IMR-90 (cell line): ENCODE measurements around the gene CLDN9. TPM values are rescaled to one million over a fixed set of nuclear protein-coding genes. Genes with fewer than 3 reads are reported as not detected.
"Not testable (repeated sequence)": the region's sequence is repeated elsewhere in the genome, so short reads cannot be mapped to it uniquely, and the experiment has no call there.

Source experiments
- ATAC-seq: fragments of 200-7000 bp; cut with Tn5 transposase; 2 replicates; pipeline ENCODE4 v1.9.1; 2020; ENCODE audit warnings: low read depth, mild to moderate bottlenecking, moderate library complexity
- BruUV-seq: library from RNA; stranded (reverse); fragments of 400-500 nt; replicated peaks from 2 replicates; lab custom pipeline; 2021; lab: Mats Ljungman, UMichigan
- CTCF ChIA-PET: fragments of 300-600 bp; formaldehyde crosslinking; extraction: SDS; loops from one replicate; lab custom pipeline; 2021; ENCODE audit warnings: antibody characterized with exemption; lab: Yijun Ruan, JAX
- POLR2A ChIA-PET: fragments of 300-600 bp; sonication (Branson Sonifier 250); formaldehyde crosslinking; loops from one replicate; lab custom pipeline; 2022; ENCODE audit warnings: antibody characterized with exemption; ENCODE audit not compliant: unreplicated experiment; lab: Charles Lee
- DNase-seq: peaks from one replicate; pipeline ENCODE4 v3.0.0; 2013
- H2AFZ ChIP-seq: replicated peaks from 2 replicates; pipeline ENCODE3; 2013; ENCODE audit warnings: low read length, mild to moderate bottlenecking; ENCODE audit not compliant: poor library complexity
- H2AK5ac ChIP-seq: 2 replicates; pipeline ENCODE4 v1.6.1; 2013; ENCODE audit warnings: low read depth, low read length, inconsistent platforms
- H2AK9ac ChIP-seq: replicated peaks from 2 replicates; pipeline ENCODE3; 2013; ENCODE audit warnings: mild to moderate bottlenecking, low read depth, low read length, moderate library complexity; ENCODE audit not compliant: poor library complexity
- H2BK120ac ChIP-seq: 2 replicates; pipeline ENCODE4 v1.6.1; 2013; ENCODE audit warnings: low read depth, low read length, inconsistent platforms
- H2BK15ac ChIP-seq: 3 replicates; pipeline ENCODE4 v1.6.1; 2013; ENCODE audit warnings: low read depth, low read length, inconsistent platforms
- H2BK20ac ChIP-seq: 2 replicates; pipeline ENCODE4 v1.6.1; 2013; ENCODE audit warnings: low read depth, mild to moderate bottlenecking, inconsistent platforms, low read length, moderate library complexity
- H2BK5ac ChIP-seq: 2 replicates; pipeline ENCODE4 v1.6.1; 2013; ENCODE audit warnings: mild to moderate bottlenecking, low read depth, low read length, inconsistent platforms; ENCODE audit not compliant: poor library complexity, severe bottlenecking
- H3K14ac ChIP-seq: replicated peaks from 2 replicates; pipeline ENCODE4 v1.6.1; 2013; ENCODE audit warnings: low read depth, low read length, inconsistent platforms
- H3K18ac ChIP-seq: 2 replicates; pipeline ENCODE4 v1.6.1; 2013; ENCODE audit warnings: low read depth, low read length, control low read depth
- H3K23ac ChIP-seq: 2 replicates; pipeline ENCODE4 v1.6.1; 2013; ENCODE audit warnings: low read depth, low read length, inconsistent platforms
- H3K27ac ChIP-seq: 2 replicates; pipeline ENCODE4 v1.5.1; 2013; ENCODE audit warnings: mild to moderate bottlenecking, control low read depth, low read length; ENCODE audit not compliant: insufficient read depth
- H3K27me3 ChIP-seq: 2 replicates; pipeline ENCODE4 v1.6.1; 2013; ENCODE audit warnings: low read length; ENCODE audit not compliant: control insufficient read depth, insufficient read depth
- H3K36me3 ChIP-seq: 2 replicates; pipeline ENCODE4 v1.6.1; 2013; ENCODE audit warnings: low read length, mixed read lengths; ENCODE audit not compliant: control insufficient read depth, insufficient read depth
- H3K4ac ChIP-seq: 2 replicates; pipeline ENCODE4 v1.6.1; 2013; ENCODE audit warnings: low read depth, low read length, inconsistent platforms
- H3K4me1 ChIP-seq: 2 replicates; pipeline ENCODE4 v1.6.1; 2013; ENCODE audit warnings: low read length, mixed read lengths; ENCODE audit not compliant: control insufficient read depth, insufficient read depth
- H3K4me2 ChIP-seq: 2 replicates; pipeline ENCODE4 v1.6.1; 2013; ENCODE audit warnings: low read depth, mild to moderate bottlenecking, control low read depth, low read length, moderate library complexity
- H3K4me3 ChIP-seq: 2 replicates; pipeline ENCODE4 v1.5.1; 2013; ENCODE audit warnings: low read depth, mild to moderate bottlenecking, control low read depth, low read length, moderate library complexity; ENCODE audit not compliant: insufficient read depth
- H3K56ac ChIP-seq: 2 replicates; pipeline ENCODE4 v1.6.1; 2013; ENCODE audit warnings: low read length, inconsistent platforms; ENCODE audit not compliant: insufficient read depth; ENCODE audit errors: extremely low read depth
- H3K79me1 ChIP-seq, 2 experiments: 2 replicates each; pipeline ENCODE4 v1.6.1; 2013; ENCODE audit warnings: low read length in 2 of 2, inconsistent platforms in 1 of 2, low read depth in 1 of 2
- H3K9ac ChIP-seq: 2 replicates; pipeline ENCODE4 v1.6.1; 2013; ENCODE audit warnings: low read depth, low read length, control low read depth
- H3K9me1 ChIP-seq: 2 replicates; pipeline ENCODE4 v1.6.1; 2013; ENCODE audit warnings: low read length, inconsistent platforms; ENCODE audit not compliant: insufficient read depth
- H3K9me3 ChIP-seq: 2 replicates; pipeline ENCODE4 v1.6.1; 2013; ENCODE audit warnings: low read length; ENCODE audit not compliant: control insufficient read depth, insufficient read depth
- H4K20me1 ChIP-seq: 2 replicates; pipeline ENCODE4 v1.6.1; 2013; ENCODE audit warnings: low read length, inconsistent platforms; ENCODE audit not compliant: insufficient read depth
- H4K5ac ChIP-seq: 2 replicates; pipeline ENCODE4 v1.6.1; 2013; ENCODE audit warnings: mild to moderate bottlenecking, low read depth, low read length, control low read depth
- H4K8ac ChIP-seq, 2 experiments: 2 replicates each; pipeline ENCODE4 v1.6.1; 2013; ENCODE audit warnings: low read depth in 2 of 2, low read length in 2 of 2, control low read depth in 1 of 2, inconsistent platforms in 1 of 2
- H4K91ac ChIP-seq: 2 replicates; pipeline ENCODE4 v1.6.1; 2013; ENCODE audit warnings: low read depth, low read length, inconsistent platforms; ENCODE audit not compliant: insufficient read depth
- BHLHE40 ChIP-seq: fragments of 150-350 bp; IDR thresholded peaks from 2 replicates; pipeline ENCODE4 v1.6.1; 2016; ENCODE audit warnings: mild to moderate bottlenecking, low read depth, low read length
- CHD1 ChIP-seq: IDR thresholded peaks from 2 replicates; pipeline ENCODE4 v1.6.1; 2012; ENCODE audit warnings: low read depth, low read length, improper control_type of control experiment
- CTCF ChIP-seq: conservative IDR thresholded peaks from 2 replicates; pipeline ENCODE4 v1.5.1; 2012; ENCODE audit warnings: mild to moderate bottlenecking, low read depth, low read length, improper control_type of control experiment
- ELK1 ChIP-seq: fragments of 150-350 bp; IDR thresholded peaks from 2 replicates; pipeline ENCODE4 v1.6.1; 2016; ENCODE audit warnings: low read depth, mild to moderate bottlenecking, low read length, moderate library complexity, borderline replicate concordance
- WGBS, 2 experiments: methylation state at CpG; one replicate each; pipeline versions ENCODE4 v1.1.5 to v1.1.7; 2013; ENCODE audit warnings: missing lambda C conversion rate in 2 of 2; ENCODE audit not compliant: insufficient read length in 1 of 2; ENCODE audit errors: extremely low coverage in 2 of 2; 5-methylcytosine and 5-hydroxymethylcytosine counted together
- dilution Hi-C: fragments of 300-500 bp; cut with HindIII; formaldehyde crosslinking; loops from one replicate; pipeline ENCODE4 v1.14.3; 2018; ENCODE audit warnings: low sequenced_read_pairs; ENCODE audit not compliant: unreplicated experiment
- in situ Hi-C: fragments of 300-500 bp; cut with MboI; formaldehyde crosslinking; loops from 3 replicates; pipeline ENCODE4 v1.14.3; 2019; ENCODE audit warnings: low sequenced_read_pairs, inconsistent platforms, mixed read lengths
- intact Hi-C: fragments of 100-400 bp; cut with micrococcal nuclease; formaldehyde crosslinking; loops from 2 replicates; pipeline ENCODE4 v1.10.0; 2022
- polyA plus RNA-seq, 3 experiments: library from polyadenylated mRNA; depleted of rRNA; stranded (reverse); fragments of >200 nt; gene quantifications; 2 replicates each; pipeline ENCODE4 v1.2.3, GENCODE V29; 2012; ENCODE audit warnings: low replicate concordance in 1 of 3
- total RNA-seq: library from RNA; depleted of rRNA; stranded (reverse); fragments of >200 nt; gene quantifications from 2 replicates; pipeline ENCODE4 v1.2.3, GENCODE V29; 2012

The CLDN9 gene
- total and polyA plus RNA-seq, 2 of the 4 experiments (the other 2 are of a cell fraction), result 0.05 TPM; not detected in 1

GRCh38 chr16:3051494-3051893 lies 38.8 kb downstream of the CLDN9 start:
- WGBS, 2 experiments, result 59% methylated on average over 2 of the region's 9 CpGs; no CpG with 5 or more reads in 1 of the 2 experiments
- H4K8ac ChIP-seq, result no peak overlapping the region
- no peak overlapping the region for H3K4ac ChIP-seq
- H3K4me1 ChIP-seq, result no peaks in the 10 kb centered on the region; the same call in 1 of the 2 replicates
- H2BK20ac ChIP-seq, result no peak overlapping the region
- H3K36me3 ChIP-seq, result no peaks in the 10 kb centered on the region
- H2AFZ ChIP-seq, result no peak overlapping the region
- no peak overlapping the region for H3K14ac ChIP-seq
- no peaks in the 10 kb centered on the region for H3K9me3 ChIP-seq
- no peak overlapping the region for H3K4me3 ChIP-seq
- BruUV-seq, result no TSS peak
- H4K91ac ChIP-seq, result no peak overlapping the region
- no peak overlapping the region for H3K27ac ChIP-seq
- H3K18ac ChIP-seq, result no peak overlapping the region
- no peak for DNase-seq
- no peak overlapping the region for H2AK5ac ChIP-seq
- in situ Hi-C loops, result no loop called here
- dilution Hi-C loops, result no loop called here
- peaks cover 3% of the 10 kb centered on the region; the same call in 1 of the 2 replicates for H3K9me1 ChIP-seq
- H3K27me3 ChIP-seq, result peaks cover 39% of the 10 kb centered on the region
- H3K56ac ChIP-seq, result no peak overlapping the region
- H4K5ac ChIP-seq, result no peak overlapping the region
- no peak for TF ChIP-seq BHLHE40
- no peak for TF ChIP-seq CTCF
- no peak for TF ChIP-seq CHD1
- no peak for TF ChIP-seq ELK1
- H2BK15ac ChIP-seq, result no peak overlapping the region
- no peak overlapping the region for H3K9ac ChIP-seq
- H2AK9ac ChIP-seq, result no peak overlapping the region
- no peaks in the 10 kb centered on the region for H3K79me1 ChIP-seq
- no peak overlapping the region for H2BK120ac ChIP-seq
- no peak overlapping the region for H3K4me2 ChIP-seq
- intact Hi-C loops, result no loop called here
- H4K20me1 ChIP-seq, result no peaks in the 10 kb centered on the region
- POLR2A ChIA-PET, result no interaction called here
- no peak overlapping the region for H3K23ac ChIP-seq
- CTCF ChIA-PET, result no interaction called here
- ATAC-seq, result no peak
- no peak overlapping the region for H2BK5ac ChIP-seq

GRCh38 chr16:3052571-3053329 lies 40.0 kb downstream of the CLDN9 start:
- H4K20me1 ChIP-seq, H3K4me2 ChIP-seq, H4K91ac ChIP-seq, DNase-seq, in situ Hi-C loops, POLR2A ChIA-PET, H3K36me3 ChIP-seq, H2BK15ac ChIP-seq, H3K56ac ChIP-seq, H2BK20ac ChIP-seq, H2BK5ac ChIP-seq, H3K14ac ChIP-seq, H3K27ac ChIP-seq, H2BK120ac ChIP-seq, H3K4ac ChIP-seq, H2AK5ac ChIP-seq, dilution Hi-C loops, H3K4me1 ChIP-seq, H2AK9ac ChIP-seq, H3K4me3 ChIP-seq, BruUV-seq, H2AFZ ChIP-seq, H3K9me1 ChIP-seq, H4K8ac ChIP-seq, H3K9me3 ChIP-seq, intact Hi-C loops, H3K18ac ChIP-seq, H3K79me1 ChIP-seq, H3K23ac ChIP-seq, ATAC-seq, CTCF ChIA-PET, H4K5ac ChIP-seq, H3K9ac ChIP-seq: not testable (repeated sequence)
- peaks cover 26% of the 10 kb centered on the region for H3K27me3 ChIP-seq
- WGBS, 2 experiments, result no CpG with 5 or more reads among the region's 12 CpGs
